Lower lobe of right lung (tissue), 2 donors: ENCODE measurements around the gene PRCC. TPM values are rescaled to one million over a fixed set of nuclear protein-coding genes. Genes with fewer than 3 reads are reported as not detected.

Experiments
- ATAC-seq, 2 donors: fragments of 200-7000 bp; cut with Tn5 transposase; one replicate each; pipeline ENCODE4 v1.9.1; 2020 to 2022; ENCODE audit warnings: mild to moderate bottlenecking in 2 of 2, moderate library complexity in 2 of 2
- DNase-seq: peaks from one replicate; pipeline ENCODE4 v3.0.0-alpha.2; 2020
- H3K27ac ChIP-seq: fragments of 200-600 bp; one replicate; pipeline ENCODE4 v1.8.0; 2022
- H3K27me3 ChIP-seq: fragments of 200-600 bp; one replicate; pipeline ENCODE4 v1.8.0; 2022; ENCODE audit warnings: low read depth
- H3K36me3 ChIP-seq: fragments of 200-600 bp; one replicate; pipeline ENCODE4 v1.8.0; 2022; ENCODE audit warnings: mild to moderate bottlenecking
- H3K4me1 ChIP-seq: fragments of 200-600 bp; one replicate; pipeline ENCODE4 v1.8.0; 2022
- H3K4me3 ChIP-seq: fragments of 200-600 bp; one replicate; pipeline ENCODE4 v1.8.0; 2022; ENCODE audit warnings: mild to moderate bottlenecking
- H3K9me3 ChIP-seq: fragments of 200-600 bp; one replicate; pipeline ENCODE4 v1.8.0; 2022
- CTCF ChIP-seq: fragments of 200-600 bp; IDR thresholded peaks from one replicate; pipeline ENCODE4 v1.8.0; 2022; ENCODE audit warnings: antibody characterized with exemption, mild to moderate bottlenecking
- intact Hi-C: fragments of 100-400 bp; cut with DNase I; formaldehyde crosslinking; loops from one replicate; pipeline ENCODE4 v1.11.0; 2022
- total RNA-seq: library from RNA; stranded (reverse); fragmentation: NEBNext Ultra II Directional; extraction: Animal tissue kit (Norgen Biotek cat#: 25700); gene quantifications from one replicate; pipeline ENCODE4 v1.2.1, GENCODE V29; 2021
- donor health status: DM: no; HTN: yes; CAD: no; lungs with severe emphysema.

Gene PRCC
- total RNA-seq, 1 donor from 2014 or later: 51.9 TPM

GRCh38 chr1:156821801-156822200 lies 54.5 kb downstream of the PRCC start:
- DNase-seq: no peak
- ATAC-seq: no peak
- Histone ChIP-seq H3K4me1 (peaks cover 3% of the 10 kb centered on the region), H3K36me3 (no peaks in the 10 kb centered on the region), H3K9me3 (no peaks in the 10 kb centered on the region), H3K4me3 (no peak overlapping the region), H3K27ac (no peak overlapping the region), H3K27me3 (no peaks in the 10 kb centered on the region)
- no peak for TF ChIP-seq CTCF
- intact Hi-C loops: no loop called here

DNA sequence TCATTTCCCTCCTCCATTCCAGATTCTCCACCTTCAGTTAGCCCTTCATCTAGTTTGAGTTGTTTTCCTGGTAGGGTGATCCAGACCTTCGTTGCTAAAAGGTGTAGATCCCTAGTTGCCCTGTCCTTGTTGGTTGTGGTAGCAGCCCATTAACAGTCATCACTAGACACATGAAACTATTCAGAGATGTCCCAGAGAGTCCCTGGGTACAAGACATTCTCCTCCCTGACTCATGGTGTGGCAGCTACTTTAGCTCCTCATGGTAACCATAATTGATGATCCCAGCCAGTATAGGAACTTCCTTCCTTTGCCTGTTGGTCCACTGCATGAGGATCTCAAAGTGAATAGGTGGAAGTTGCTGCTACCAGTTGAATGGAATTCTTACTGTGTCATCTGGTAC lies 55.3 kb downstream of the PRCC start:
- Histone ChIP-seq H3K4me3 (no peak overlapping the region), H3K27me3 (no peaks in the 10 kb centered on the region), H3K4me1 (no peaks in the 10 kb centered on the region), H3K9me3 (no peaks in the 10 kb centered on the region), H3K27ac (no peak overlapping the region), H3K36me3 (no peaks in the 10 kb centered on the region)
- ATAC-seq: no peak
- no peak for TF ChIP-seq CTCF
- intact Hi-C loops: no loop called here
- DNase-seq: no peak

DNA sequence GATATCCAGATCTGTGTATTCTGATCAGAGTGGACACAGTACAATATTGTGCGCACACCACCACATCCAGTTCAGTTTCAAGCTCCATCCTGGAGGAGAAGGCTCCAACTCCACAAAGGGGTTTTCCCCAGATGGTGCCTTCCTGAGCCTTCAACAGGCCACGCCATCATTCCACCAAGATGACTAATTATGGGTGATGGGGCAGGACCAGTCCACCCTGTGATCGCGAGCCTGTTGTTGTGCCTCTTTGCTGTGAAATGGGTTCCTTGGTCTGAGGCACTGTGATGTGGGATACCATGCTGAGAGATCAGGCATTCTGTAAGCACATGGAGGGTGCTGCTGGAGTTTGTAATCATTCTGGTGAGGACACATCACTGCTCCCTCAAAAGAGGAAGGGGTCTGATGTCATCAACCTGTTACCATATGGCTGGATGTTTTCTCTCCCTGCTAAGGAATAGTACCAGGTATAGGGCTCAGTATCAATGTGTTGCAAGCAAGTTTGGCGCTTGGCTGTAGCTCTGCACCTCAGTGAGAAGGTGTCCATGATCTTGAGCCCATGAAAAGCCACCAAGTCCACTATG lies 56.0 kb downstream of the PRCC start:
- no peak for TF ChIP-seq CTCF
- DNase-seq: no peak
- Histone ChIP-seq H3K9me3 (no peaks in the 10 kb centered on the region), H3K4me1 (no peaks in the 10 kb centered on the region), H3K4me3 (no peak overlapping the region), H3K36me3 (no peaks in the 10 kb centered on the region), H3K27ac (no peak overlapping the region), H3K27me3 (no peaks in the 10 kb centered on the region)
- ATAC-seq: no peak
- intact Hi-C loops: no loop called here

DNA sequence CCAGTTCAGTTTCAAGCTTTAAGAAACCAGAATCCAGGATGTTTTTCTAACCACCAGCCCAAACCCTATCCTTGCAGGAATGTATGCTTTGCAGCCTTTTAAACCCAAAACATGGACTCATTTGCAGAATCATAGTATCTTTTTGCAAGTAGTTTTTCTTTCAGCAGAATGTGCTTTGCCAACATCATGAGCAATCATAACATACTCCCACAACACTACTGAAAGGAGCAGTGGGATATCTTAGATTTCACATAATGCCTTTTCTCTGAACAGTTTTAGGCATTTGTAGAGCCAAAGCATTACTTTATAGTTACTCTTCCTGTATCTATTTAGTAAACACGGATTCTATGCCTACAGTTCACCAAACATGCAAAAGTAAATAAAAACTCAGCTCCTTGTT lies 59.3 kb downstream of the PRCC start:
- intact Hi-C loops: no loop called here
- Histone ChIP-seq H3K27me3 (peaks cover 3% of the 10 kb centered on the region), H3K9me3 (no peaks in the 10 kb centered on the region), H3K4me1 (no peaks in the 10 kb centered on the region), H3K36me3 (no peaks in the 10 kb centered on the region), H3K4me3 (no peak overlapping the region), H3K27ac (no peak overlapping the region)
- no peak for TF ChIP-seq CTCF
- DNase-seq (no peak), ATAC-seq (no peak)

- DNase-seq (no peak), ATAC-seq (no peak)
- Histone ChIP-seq H3K9me3 (no peaks in the 10 kb centered on the region), H3K4me1 (no peaks in the 10 kb centered on the region), H3K4me3 (no peak overlapping the region), H3K36me3 (no peaks in the 10 kb centered on the region), H3K27ac (no peak overlapping the region), H3K27me3 (peaks cover 8% of the 10 kb centered on the region)
- intact Hi-C loops: no loop called here
- no peak for TF ChIP-seq CTCF
Observed at GRCh38 chr1:156828400-156829124, 61.2 kb downstream of the PRCC start.
